Psoas muscle (tissue), 8 donors: ENCODE results near the gene SNRPD3. TPM values are rescaled to one million over a fixed set of nuclear protein-coding genes. Genes with fewer than 3 reads are reported as not detected.
"Not testable (repeated sequence)": the region's sequence is repeated elsewhere in the genome, so short reads cannot be mapped to it uniquely, and the experiment has no call there.

Experiments
- ATAC-seq, 4 donors: fragments of 200-7000 bp; cut with Tn5 transposase; one replicate each; pipeline ENCODE4 v1.9.1; 2020; ENCODE audit warnings: moderate library complexity in 3 of 4, mild to moderate bottlenecking in 2 of 4
- DNase-seq, 2 donors: peaks; one replicate each; pipeline ENCODE4 v3.0.0-alpha.2; 2020
- H3K27ac ChIP-seq: fragments of 200-600 bp; one replicate; pipeline ENCODE4 v1.8.0; 2022
- H3K27me3 ChIP-seq, 3 donors: fragments of 200-600 bp in 1 of 3; one replicate each; pipeline versions ENCODE4 v1.6.1 to v1.8.0; 2013 to 2022; ENCODE audit warnings: low read length in 2 of 3, mild to moderate bottlenecking in 2 of 3, moderate library complexity in 1 of 3; ENCODE audit not compliant: insufficient read depth in 3 of 3
- H3K36me3 ChIP-seq, 2 donors: fragments of 200-600 bp in 1 of 2; one replicate each; pipeline versions ENCODE4 v1.6.1 to v1.8.0; 2013 to 2022; ENCODE audit warnings: low read depth in 1 of 2, mild to moderate bottlenecking in 1 of 2, moderate library complexity in 1 of 2; ENCODE audit not compliant: insufficient read depth in 1 of 2
- H3K4me1 ChIP-seq: fragments of 200-600 bp; one replicate; pipeline ENCODE4 v1.8.0; 2022
- H3K4me3 ChIP-seq: fragments of 200-600 bp; one replicate; pipeline ENCODE4 v1.8.0; 2022; ENCODE audit warnings: mild to moderate bottlenecking
- H3K9me3 ChIP-seq: fragments of 200-600 bp; one replicate; pipeline ENCODE4 v1.8.0; 2022
- WGBS, 3 donors: extraction: QIAGEN DNeasy Blood & Tissue Kit; methylation state at CpG; one replicate each; pipeline versions ENCODE4 v1.1.6 to v1.1.7; 2013; 5-methylcytosine and 5-hydroxymethylcytosine counted together
- intact Hi-C, 2 donors: fragments of 100-400 bp; cut with DNase I; formaldehyde crosslinking; loops; one replicate each; pipeline versions ENCODE4 v1.11.0 to v1.14.2; 2022
- polyA plus RNA-seq, 3 donors: library from polyadenylated mRNA; stranded (reverse); fragments of 200-250 nt; gene quantifications; one replicate each; pipeline ENCODE4 v1.2.3, GENCODE V29; 2013
- total RNA-seq, 4 donors: library from RNA; stranded (reverse); fragmentation: NEBNext Ultra II Directional in 2 of 4; extraction: Animal tissue kit (Norgen Biotek cat#: 25700) in 2 of 4; gene quantifications; one replicate each; pipeline versions ENCODE4 v1.2.1 to v1.2.4, GENCODE V29; 2021 to 2023
- TF ChIP-seq, protein P1 (sequence below): fragments of 200-600 bp; IDR thresholded peaks from one replicate; pipeline ENCODE4 v1.8.0; 2022; ENCODE audit warnings: antibody characterized with exemption
- donor health status: healthy with polysubstance abuse.
- donor health status: DM: no; HTN: no; CAD: no; lungs with moderate emphysema.
- donor health status: Bipolar disorder and iron deficiency.
- donor health status: healthy.
- donor health status: DM: yes; HTN: yes; CAD: no.
- donor health status: DM: no; HTN: no; CAD: no.
- donor health status: DM: no; HTN: no; CAD: no.
- donor health status: DM: yes; HTN: yes; CAD: no.

SNRPD3 gene
- total and polyA plus RNA-seq, 7 donors, result 68.8 to 129 (median 82.7) TPM

DNA sequence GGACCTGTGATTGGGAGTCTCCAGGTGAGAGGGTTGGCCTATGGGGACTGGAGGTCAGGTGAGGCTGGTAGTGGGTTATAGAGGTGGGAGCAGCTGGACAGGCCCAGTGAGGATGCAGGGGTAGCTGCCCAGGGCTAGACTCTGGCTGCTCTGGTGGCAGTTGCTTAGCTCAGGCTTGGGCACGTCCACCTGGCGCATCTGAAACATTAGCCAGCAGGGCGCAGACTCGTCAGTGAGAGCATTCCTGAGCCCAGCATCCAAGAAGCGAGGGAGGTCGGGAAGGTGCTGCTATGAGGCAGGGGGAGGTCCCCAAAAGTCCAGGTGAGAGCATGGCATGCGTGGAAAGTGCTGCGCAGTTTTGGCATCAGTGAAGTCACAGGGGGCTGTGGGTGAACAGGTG is 43.7 kb downstream of the SNRPD3 start:
- DNase-seq (peak in 1 of 2 donors; percentile 20), ATAC-seq (no peak)
- Histone ChIP-seq H3K9me3 (no peaks in the 10 kb centered on the region), H3K27me3 (no peaks in the 10 kb centered on the region), H3K36me3 (no peaks in the 10 kb centered on the region), H3K4me3 (no peak overlapping the region), H3K27ac (no peak overlapping the region), H3K4me1 (no peaks in the 10 kb centered on the region)
- 76 to 78% (median 77%) methylated on average over 8 of the region's 8 CpGs for WGBS, 3 donors
- intact Hi-C loops, result no loop called here
- TF ChIP-seq, protein P1, sequence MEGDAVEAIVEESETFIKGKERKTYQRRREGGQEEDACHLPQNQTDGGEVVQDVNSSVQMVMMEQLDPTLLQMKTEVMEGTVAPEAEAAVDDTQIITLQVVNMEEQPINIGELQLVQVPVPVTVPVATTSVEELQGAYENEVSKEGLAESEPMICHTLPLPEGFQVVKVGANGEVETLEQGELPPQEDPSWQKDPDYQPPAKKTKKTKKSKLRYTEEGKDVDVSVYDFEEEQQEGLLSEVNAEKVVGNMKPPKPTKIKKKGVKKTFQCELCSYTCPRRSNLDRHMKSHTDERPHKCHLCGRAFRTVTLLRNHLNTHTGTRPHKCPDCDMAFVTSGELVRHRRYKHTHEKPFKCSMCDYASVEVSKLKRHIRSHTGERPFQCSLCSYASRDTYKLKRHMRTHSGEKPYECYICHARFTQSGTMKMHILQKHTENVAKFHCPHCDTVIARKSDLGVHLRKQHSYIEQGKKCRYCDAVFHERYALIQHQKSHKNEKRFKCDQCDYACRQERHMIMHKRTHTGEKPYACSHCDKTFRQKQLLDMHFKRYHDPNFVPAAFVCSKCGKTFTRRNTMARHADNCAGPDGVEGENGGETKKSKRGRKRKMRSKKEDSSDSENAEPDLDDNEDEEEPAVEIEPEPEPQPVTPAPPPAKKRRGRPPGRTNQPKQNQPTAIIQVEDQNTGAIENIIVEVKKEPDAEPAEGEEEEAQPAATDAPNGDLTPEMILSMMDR, result no peak

DNA sequence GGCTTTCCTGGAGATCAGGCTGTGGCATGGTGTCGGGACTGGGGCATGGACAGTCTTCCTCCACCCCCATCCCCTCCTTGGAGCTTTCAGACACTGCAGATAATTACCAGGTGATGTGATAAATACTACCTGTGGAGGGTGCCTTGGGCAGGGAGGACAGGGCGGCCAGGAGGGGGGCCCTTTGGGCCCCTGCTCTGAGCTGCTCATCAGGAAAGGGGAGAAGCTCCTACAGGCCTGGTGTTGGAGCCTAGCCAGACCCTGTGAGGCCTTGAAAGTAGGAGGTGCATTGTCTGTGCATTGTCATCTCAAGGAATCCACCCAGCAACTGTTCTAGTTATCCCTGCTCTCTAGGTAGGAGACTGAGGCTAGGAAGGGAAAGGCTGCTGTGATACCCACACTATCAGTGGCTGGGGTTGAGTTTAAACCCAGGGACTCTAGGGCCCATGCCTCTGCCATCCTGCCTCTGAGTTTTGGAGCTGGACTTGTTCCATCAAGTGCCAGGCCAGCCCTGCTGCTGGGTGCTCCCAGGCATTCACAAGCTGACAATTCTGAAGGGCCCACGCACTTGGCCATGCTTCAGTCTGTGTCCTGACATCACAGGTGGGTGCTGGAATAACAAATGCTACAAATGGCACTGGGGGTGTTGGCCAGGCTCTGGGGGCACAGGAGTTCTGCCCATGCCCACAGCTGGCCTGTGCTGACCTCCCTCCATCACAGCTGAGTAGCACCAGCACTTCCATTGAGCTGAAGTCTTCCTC is 44.3 kb downstream of the SNRPD3 start:
- H3K9me3 ChIP-seq, DNase-seq, H3K27me3 ChIP-seq, intact Hi-C loops, H3K4me3 ChIP-seq, H3K4me1 ChIP-seq, H3K27ac ChIP-seq, H3K36me3 ChIP-seq, ATAC-seq: not testable (repeated sequence)
- WGBS, 3 donors, result 82 to 94% (median 90%) methylated on average over 3 of the region's 3 CpGs

DNA sequence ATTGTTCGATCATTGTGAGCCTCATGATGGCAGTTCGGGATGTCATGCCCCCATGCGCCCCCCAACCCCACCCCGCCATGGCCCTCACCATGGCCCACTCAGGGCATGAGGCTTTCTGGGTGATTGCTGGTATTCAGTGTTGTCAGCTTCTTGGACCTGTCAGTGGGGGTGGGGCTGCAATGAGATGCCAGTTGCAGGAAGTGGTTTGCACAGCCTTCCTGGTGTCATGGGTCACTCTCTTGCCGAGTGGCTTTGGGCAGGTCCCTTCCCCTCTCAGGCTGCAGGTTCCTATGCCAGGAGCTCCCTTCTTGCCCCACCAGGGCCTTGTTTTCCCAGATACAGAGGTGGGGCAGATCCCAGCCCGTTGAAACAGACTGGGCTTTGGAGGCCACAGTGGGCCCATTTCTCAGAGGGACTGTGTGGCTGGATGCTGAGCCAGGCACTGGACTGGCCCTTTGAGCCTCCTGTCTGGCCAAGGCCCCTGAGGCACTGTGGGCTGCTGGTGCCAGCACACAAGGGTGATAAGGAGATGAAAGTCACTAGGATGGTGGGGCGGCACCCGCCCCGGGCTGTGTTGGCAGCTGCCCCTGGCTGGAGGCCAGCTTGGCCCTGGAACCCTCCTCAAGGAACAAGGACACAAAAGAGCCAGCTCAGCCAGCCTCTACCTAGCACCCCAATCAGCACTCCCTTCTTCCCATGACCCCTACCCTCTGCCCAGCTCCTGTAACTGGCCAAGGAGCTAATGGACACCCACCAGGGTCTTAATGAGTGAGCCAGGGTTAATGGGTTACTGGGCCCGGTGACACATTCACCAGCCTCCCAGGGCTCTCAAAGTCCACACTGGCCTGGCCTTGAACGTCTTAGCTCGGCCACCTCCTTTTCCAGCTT is 45.7 kb downstream of the SNRPD3 start:
- H3K4me3 ChIP-seq, result no peak overlapping the region
- intact Hi-C loops, result no loop called here
- DNase-seq, result no peak

DNA sequence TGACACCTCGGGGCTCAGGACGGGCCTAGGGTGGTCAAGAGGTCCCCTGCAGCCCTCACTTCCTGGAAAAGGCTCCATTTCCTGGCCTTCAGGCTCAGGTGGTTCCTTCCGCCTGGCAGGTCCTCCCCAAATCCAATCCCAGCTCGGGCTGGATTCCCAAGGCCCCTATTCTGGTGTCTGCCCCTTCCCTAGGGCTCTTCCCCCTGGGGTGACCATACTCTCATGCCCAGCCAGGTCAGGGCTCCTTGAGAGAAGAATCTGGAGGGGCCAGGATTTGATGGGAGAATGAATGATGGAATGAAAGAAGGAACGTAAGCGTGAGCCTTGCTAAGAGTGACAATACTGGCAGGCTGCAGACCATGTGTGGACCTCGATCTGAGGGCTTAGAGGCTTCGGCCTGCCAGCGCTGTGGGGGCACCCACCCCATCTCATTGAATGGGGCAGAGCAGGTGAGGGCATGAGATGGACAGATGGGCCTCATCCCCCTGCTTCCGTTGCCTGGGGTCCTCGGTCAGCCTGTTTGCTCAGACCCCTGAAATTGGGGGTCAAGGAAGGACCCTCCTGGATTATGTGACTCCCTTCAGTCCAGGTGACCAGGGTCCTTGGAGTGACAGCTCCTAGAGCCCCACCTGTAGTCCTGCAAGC is 46.4 kb downstream of the SNRPD3 start:
- H3K4me3 ChIP-seq, H3K27ac ChIP-seq, intact Hi-C loops, H3K4me1 ChIP-seq, H3K36me3 ChIP-seq, ATAC-seq, H3K9me3 ChIP-seq, H3K27me3 ChIP-seq: not testable (repeated sequence)
- 87 to 90% (median 88%) methylated on average over 11 of the region's 11 CpGs for WGBS, 3 donors
- DNase-seq, result peak in 1 of 2 donors; percentile 46

More for the DNA sequence above, 45.7 kb downstream of the SNRPD3 start:
- H3K9me3 ChIP-seq, result no peaks in the 10 kb centered on the region
- no peaks in the 10 kb centered on the region for H3K27me3 ChIP-seq
- 69 to 74% (median 71%) methylated on average over 12 of the region's 12 CpGs for WGBS, 3 donors
- ATAC-seq, result peak in 3 of 4 donors; percentile 26 to 31 (median 27)
- no peak overlapping the region for H3K27ac ChIP-seq
- H3K36me3 ChIP-seq, result no peaks in the 10 kb centered on the region
- TF ChIP-seq, protein P1, result no peak
- H3K4me1 ChIP-seq, result no peaks in the 10 kb centered on the region

DNA sequence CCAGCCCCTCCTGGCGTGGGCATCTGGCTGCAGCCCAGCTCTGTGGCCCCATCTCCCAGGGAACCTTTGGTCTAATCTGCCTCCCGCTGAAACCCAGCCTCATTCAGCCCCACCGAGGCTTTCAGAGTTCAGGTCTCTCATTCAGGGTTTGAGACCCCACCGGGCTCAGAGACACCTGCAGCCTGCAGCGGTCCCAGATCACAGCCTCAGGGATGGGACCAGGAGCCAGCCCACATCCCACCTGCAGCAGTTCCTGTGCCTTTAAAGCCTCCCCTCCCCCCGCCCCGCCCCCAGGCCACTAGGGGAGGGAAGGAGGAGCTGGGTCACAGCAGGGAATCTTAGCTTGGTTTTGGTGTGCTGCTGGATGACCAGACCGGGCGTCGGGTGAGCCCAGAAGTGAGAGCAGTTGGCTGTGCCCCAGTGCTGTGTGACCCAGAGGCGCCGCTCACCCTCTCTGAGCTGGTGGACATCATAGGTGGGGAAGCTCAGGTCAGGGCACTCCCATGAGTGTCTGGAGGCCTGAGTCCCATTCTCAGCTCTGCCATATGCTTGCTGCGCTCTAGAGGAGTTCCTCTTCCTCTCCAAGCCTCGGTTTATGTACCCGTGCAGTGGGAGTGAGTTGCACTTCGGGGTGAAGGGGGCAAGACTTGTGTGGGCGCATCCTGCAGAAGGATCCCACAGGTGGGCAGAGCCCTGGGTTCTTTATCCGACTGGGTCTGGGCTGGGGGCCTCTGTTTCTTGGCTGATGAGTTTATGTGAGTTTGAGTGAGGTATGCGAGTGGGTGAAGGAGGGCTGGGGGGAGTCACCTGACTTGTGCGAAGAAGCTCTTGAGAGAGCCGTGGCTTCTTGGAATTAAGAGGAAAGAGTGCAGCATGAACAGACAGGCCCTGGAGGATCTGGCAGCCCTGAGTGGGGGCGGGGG is 47.3 kb downstream of the SNRPD3 start, which contains the start of gene GGT1:
Gene GGT1 (plus strand): TSS at position 347 of the 923 bp plus-strand sequence. CDS start 7,889 bp downstream, outside the sequence.
- H3K36me3 ChIP-seq, H3K27me3 ChIP-seq, intact Hi-C loops, H3K4me3 ChIP-seq, H3K9me3 ChIP-seq, ATAC-seq, H3K27ac ChIP-seq, H3K4me1 ChIP-seq, DNase-seq: not testable (repeated sequence)
- 66 to 76% (median 69%) methylated on average over 16 to 22 of the region's 22 CpGs for WGBS, 3 donors

DNA sequence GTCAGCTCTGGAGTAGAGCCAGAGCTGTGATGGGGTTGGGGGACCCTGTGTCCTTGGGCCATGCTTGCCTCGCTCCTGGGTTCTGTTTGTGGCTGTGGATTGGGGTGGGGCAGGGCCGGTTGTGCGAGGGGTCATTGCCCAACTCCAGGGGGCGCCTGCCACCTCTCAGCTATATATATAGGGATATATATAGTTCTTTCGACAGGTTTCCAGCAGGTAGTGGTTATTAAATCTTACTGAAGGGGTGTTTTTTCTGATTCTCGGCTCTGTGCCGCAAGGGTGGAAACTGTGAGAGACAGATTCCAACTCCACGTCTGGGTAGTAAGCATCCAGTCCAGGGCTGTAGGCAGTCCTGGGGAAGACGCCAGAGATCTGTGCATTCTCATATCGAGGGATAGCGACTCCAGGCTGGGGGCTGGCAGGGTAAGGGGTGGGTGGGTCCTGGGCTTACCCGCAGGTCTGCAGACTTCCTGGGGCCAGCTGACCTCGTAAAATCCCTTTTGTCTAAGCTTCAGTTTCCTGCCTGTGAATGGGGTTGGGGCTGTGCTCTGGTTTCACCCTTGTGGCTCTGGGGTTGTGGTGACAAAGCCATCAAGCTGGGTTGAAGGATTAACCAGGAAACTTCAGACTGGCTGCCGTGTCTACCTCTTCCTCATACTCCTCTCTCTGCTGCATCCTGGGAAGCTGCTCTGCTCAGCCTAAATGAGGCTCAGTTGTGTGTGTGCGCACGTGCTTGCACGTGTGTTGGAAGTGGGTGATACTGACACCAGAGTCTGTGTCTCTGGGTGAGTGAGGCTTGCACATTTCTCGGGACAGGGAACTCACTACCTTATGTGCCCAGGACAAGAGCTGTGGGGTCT is 48.2 kb downstream of the SNRPD3 start:
- H3K36me3 ChIP-seq, H3K9me3 ChIP-seq, H3K27ac ChIP-seq, intact Hi-C loops, H3K4me1 ChIP-seq, H3K27me3 ChIP-seq, H3K4me3 ChIP-seq, DNase-seq: not testable (repeated sequence)
- WGBS, 3 donors, result 31 to 34% (median 32%) methylated on average over 16 to 18 of the region's 18 CpGs
- peak in 2 of 4 donors; percentile 7 to 40 for ATAC-seq

DNA sequence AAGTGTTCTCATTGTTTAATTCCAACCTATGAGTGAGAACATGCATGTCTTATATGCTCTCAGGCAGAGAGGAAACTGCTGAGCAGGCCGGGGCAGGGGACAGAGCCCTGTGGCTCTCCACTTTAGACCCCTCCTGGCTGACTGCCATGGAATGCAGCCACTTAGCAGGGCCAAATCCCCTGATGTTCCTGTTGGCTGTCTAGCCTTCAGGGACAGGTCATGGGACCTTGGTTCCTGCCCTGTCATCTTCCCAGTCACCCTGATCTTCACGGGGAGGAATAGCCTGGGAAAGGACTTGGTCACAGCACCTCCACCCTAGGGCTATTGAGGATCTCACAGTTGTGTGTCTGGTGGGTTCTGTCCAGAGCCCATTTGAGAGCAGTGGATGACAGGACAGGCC is 50.5 kb downstream of the SNRPD3 start:
- intact Hi-C loops, H3K27ac ChIP-seq, H3K36me3 ChIP-seq, ATAC-seq, H3K9me3 ChIP-seq, H3K27me3 ChIP-seq, H3K4me1 ChIP-seq, H3K4me3 ChIP-seq, DNase-seq: not testable (repeated sequence)
- WGBS, 3 donors, result 46 to 63% (median 57%) methylated on average over 2 of the region's 2 CpGs
